ENCODE results near the gene MUC20. TPM values are rescaled to one million over a fixed set of nuclear protein-coding genes. Genes with fewer than 3 reads are reported as not detected.
"Not testable (repeated sequence)": the region's sequence is repeated elsewhere in the genome, so short reads cannot be mapped to it uniquely, and the experiment has no call there.

MUC20 gene
- total and polyA plus RNA-seq, 2 experiments from 2014 or later, result not detected

DNA sequence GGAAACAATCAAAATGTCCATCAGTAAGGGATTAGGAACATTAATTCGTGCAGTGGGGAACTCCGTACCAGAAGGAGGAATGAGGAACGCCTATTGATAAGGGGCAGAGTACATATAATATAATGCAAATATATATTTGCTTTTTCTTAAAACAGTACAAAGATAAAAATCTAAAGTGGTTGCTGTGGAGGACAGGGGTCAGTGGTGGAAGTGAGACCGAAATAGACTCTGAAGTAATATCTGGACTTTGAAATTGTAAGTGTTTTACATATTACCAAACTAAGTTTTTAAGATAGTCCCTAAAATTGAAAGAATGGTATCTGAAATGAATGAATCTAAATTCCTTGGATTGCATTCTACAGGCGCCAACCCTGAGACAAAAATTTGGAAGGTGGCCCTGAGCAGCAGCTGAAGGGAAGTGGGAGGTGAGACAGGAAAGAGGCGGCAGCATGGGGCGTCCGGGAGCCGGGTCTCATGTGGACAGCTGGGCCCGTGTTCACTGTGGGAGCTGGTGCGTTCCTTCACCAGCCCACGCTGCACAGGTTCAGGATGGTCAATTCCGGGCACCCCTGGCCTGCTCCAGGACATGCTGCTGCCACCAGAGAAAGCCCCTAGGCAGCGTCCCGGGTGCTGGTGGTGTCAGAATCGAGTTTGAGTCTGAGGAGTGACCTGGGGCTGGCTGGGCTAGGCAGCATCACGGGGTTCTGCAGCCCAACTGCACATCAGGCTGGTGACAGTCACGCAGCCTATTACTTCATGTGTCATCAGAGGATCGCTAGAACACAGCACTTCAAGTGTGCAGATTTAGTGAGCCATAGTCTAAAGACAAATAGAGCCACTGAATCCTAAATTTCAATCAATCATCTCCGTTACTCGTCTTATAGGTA is 31.4 kb upstream of the MUC20 start:
- H3K4me2 ChIP-seq (ENCODE audit: unreplicated experiment); H3F3A ChIP-seq (ENCODE audit: insufficient read depth); H3K4me1 ChIP-seq (ENCODE audit: insufficient read depth); H3K9ac ChIP-seq; H2AFZ ChIP-seq; H3K9me3 ChIP-seq (ENCODE audit: low read depth); H3K79me2 ChIP-seq (ENCODE audit: insufficient read depth); H3K4me3 ChIP-seq; H3K27ac ChIP-seq; in situ Hi-C loops (cut with MboI); H3K27me3 ChIP-seq (replicated peaks; ENCODE audit: insufficient read depth); H4K20me1 ChIP-seq (ENCODE audit: insufficient read depth); DNase-seq; H3K9me2 ChIP-seq (ENCODE audit: insufficient read depth); H3K36me3 ChIP-seq (ENCODE audit: low read depth): not testable (repeated sequence)
- 88 to 90% methylated on average over 18 to 19 of the region's 21 CpGs for WGBS, 2 experiments (ENCODE audit: low coverage in 1 of 2, low lambda C conversion rate in 2 of 2, missing lambda C conversion rate in 2 of 2)

DNA sequence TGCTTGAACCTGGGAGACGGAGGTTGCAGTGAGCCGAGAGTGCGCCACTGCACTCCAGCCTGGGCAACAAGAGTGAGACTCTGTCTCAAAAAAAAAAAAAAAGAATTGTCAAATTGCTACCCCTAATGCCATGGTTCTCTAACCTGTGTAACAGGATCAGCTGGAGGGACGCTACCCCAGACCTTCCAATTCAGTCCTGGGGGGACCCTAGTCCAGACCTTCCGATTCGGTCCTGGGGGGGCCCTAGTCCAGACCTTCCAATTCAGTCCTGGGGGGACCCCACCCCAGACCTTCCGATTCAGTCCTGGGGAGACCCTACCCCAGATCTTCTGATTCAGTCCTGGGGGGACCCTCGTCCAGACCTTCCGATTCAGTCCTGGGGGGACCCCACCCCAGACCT is 29.8 kb upstream of the MUC20 start:
- Histone ChIP-seq H3K4me2 (ENCODE audit: unreplicated experiment) (no peak overlapping the region), H3K27me3 (replicated peaks; ENCODE audit: insufficient read depth) (no peaks in the 10 kb centered on the region), H4K20me1 (ENCODE audit: insufficient read depth) (no peaks in the 10 kb centered on the region), H2AFZ (no peak overlapping the region), H3K4me3 (no peak overlapping the region), H3K9me3 (ENCODE audit: low read depth) (no peaks in the 10 kb centered on the region), H3K9ac (no peak overlapping the region), H3K9me2 (ENCODE audit: insufficient read depth) (no peaks in the 10 kb centered on the region), H3K4me1 (ENCODE audit: insufficient read depth) (no peaks in the 10 kb centered on the region), H3K27ac (no peak overlapping the region), H3F3A (ENCODE audit: insufficient read depth) (no peaks in the 10 kb centered on the region), H3K79me2 (ENCODE audit: insufficient read depth) (no peaks in the 10 kb centered on the region), H3K36me3 (ENCODE audit: low read depth) (no peaks in the 10 kb centered on the region; the same call in 1 of the 2 replicates)
- in situ Hi-C loops (cut with MboI), result no loop called here
- TF ChIP-seq EZH2phosphoT487 (IDR thresholded peaks at IDR 0.05; ENCODE audit: insufficient read depth, low read depth) (no peak), EZH2 (IDR thresholded peaks at IDR 0.05; ENCODE audit: insufficient read depth, poor library complexity, severe bottlenecking) (no peak)
- WGBS, 2 experiments (ENCODE audit: low coverage in 1 of 2, low lambda C conversion rate in 2 of 2, missing lambda C conversion rate in 2 of 2), result 87 to 98% methylated on average over 7 to 9 of the region's 9 CpGs
- DNase-seq, result no peak

DNA sequence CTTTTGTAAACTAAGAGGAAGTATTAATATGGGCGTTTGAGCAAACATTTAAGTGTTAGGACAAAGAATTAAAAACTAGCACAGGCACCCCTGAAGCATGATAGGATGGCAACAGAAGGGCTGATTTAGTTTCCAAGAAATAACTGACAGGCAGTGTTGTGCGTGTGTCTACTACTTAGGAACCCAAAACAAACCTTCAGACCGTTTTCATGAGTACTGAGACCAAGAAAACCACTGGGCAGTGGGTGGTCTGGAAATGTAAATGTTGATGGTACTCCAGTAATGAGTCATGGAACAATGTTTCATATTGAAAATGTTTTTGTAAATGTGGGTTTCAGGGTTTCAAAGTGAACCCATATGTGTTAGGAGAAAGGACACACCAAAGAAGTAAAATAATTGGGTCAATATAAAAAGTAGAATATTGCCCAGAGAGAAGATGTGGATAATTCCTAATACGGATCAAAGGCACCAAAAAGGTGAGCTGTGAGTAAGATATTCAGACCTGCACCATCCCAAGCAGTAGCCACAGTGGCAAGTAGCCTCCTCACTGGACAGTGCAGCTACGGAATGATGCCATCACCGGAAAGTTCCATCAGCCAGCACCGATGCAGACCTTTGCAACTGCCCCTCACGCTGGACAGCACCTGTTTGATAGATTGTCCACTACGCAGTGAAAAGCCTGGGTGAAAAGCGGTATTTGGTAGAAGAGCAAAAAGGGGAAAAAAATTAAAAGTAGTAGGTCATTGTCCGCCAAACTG is 29.0 kb upstream of the MUC20 start:
- DNase-seq; in situ Hi-C loops (cut with MboI): not testable (repeated sequence)
- 98% methylated on average over 8 of the region's 11 CpGs for WGBS, 2 experiments (ENCODE audit: low coverage in 1 of 2, low lambda C conversion rate in 2 of 2, missing lambda C conversion rate in 2 of 2)

DNA sequence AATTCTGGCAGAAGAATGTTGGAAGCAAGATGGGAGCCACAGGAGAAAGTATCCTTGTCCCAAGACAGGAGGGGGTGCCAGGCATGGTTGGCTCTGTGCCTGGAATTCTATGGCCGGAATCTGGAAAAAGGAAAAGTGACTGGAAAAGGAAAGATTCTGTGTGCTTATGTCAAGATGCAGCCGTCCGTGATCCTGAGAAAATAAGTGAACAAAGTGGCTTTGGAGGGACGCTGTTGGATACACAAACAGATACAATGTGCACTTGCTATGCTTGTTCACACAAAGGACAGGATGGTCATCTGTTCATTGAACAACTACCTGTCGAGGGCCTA is 28.5 kb upstream of the MUC20 start:
- H4K20me1 ChIP-seq (ENCODE audit: insufficient read depth), result no peaks in the 10 kb centered on the region
- no peak overlapping the region for H2AFZ ChIP-seq
- DNase-seq, result no peak
- H3K79me2 ChIP-seq (ENCODE audit: insufficient read depth), result no peaks in the 10 kb centered on the region
- H3K27me3 ChIP-seq (replicated peaks; ENCODE audit: insufficient read depth), result no peaks in the 10 kb centered on the region
- no peaks in the 10 kb centered on the region for H3K9me3 ChIP-seq (ENCODE audit: low read depth)
- no peaks in the 10 kb centered on the region; the same call in 1 of the 2 replicates for H3F3A ChIP-seq (ENCODE audit: insufficient read depth)
- no peaks in the 10 kb centered on the region for H3K4me1 ChIP-seq (ENCODE audit: insufficient read depth)
- no peaks in the 10 kb centered on the region for H3K9me2 ChIP-seq (ENCODE audit: insufficient read depth)
- TF ChIP-seq EZH2 (IDR thresholded peaks at IDR 0.05; ENCODE audit: insufficient read depth, poor library complexity, severe bottlenecking), result no peak
- no peak for TF ChIP-seq EZH2phosphoT487 (IDR thresholded peaks at IDR 0.05; ENCODE audit: insufficient read depth, low read depth)
- WGBS, 2 experiments (ENCODE audit: low coverage in 1 of 2, low lambda C conversion rate in 2 of 2, missing lambda C conversion rate in 2 of 2), result 77 to 82% methylated on average over 5 of the region's 5 CpGs
- H3K4me3 ChIP-seq, result no peak overlapping the region
- H3K27ac ChIP-seq, result no peak overlapping the region
- no peaks in the 10 kb centered on the region for H3K36me3 ChIP-seq (ENCODE audit: low read depth)
- in situ Hi-C loops (cut with MboI), result no loop called here
- no peak overlapping the region for H3K4me2 ChIP-seq (ENCODE audit: unreplicated experiment)
- no peak overlapping the region for H3K9ac ChIP-seq

More for the DNA sequence above, 29.0 kb upstream of the MUC20 start:
- not testable (repeated sequence) for H3K36me3 ChIP-seq (ENCODE audit: low read depth); H3K27ac ChIP-seq; H3K9ac ChIP-seq; H3K4me1 ChIP-seq (ENCODE audit: insufficient read depth); H3K4me3 ChIP-seq; H3K9me2 ChIP-seq (ENCODE audit: insufficient read depth); H3F3A ChIP-seq (ENCODE audit: insufficient read depth); H3K9me3 ChIP-seq (ENCODE audit: low read depth); H3K4me2 ChIP-seq (ENCODE audit: unreplicated experiment); H2AFZ ChIP-seq; H3K79me2 ChIP-seq (ENCODE audit: insufficient read depth); H4K20me1 ChIP-seq (ENCODE audit: insufficient read depth); H3K27me3 ChIP-seq (replicated peaks; ENCODE audit: insufficient read depth)
